Activated CD4-positive, alpha-beta T cell treated with anti-CD3 and anti-CD28 coated beads, Interleukin-2, amount 50 U/mL, for 1 hour (primary cell): ENCODE results near the gene CCDC188.

Experiments
- DNase-seq: peaks from one replicate; pipeline ENCODE4 v3.0.0-alpha.2; 2020

Gene CCDC188

DNA sequence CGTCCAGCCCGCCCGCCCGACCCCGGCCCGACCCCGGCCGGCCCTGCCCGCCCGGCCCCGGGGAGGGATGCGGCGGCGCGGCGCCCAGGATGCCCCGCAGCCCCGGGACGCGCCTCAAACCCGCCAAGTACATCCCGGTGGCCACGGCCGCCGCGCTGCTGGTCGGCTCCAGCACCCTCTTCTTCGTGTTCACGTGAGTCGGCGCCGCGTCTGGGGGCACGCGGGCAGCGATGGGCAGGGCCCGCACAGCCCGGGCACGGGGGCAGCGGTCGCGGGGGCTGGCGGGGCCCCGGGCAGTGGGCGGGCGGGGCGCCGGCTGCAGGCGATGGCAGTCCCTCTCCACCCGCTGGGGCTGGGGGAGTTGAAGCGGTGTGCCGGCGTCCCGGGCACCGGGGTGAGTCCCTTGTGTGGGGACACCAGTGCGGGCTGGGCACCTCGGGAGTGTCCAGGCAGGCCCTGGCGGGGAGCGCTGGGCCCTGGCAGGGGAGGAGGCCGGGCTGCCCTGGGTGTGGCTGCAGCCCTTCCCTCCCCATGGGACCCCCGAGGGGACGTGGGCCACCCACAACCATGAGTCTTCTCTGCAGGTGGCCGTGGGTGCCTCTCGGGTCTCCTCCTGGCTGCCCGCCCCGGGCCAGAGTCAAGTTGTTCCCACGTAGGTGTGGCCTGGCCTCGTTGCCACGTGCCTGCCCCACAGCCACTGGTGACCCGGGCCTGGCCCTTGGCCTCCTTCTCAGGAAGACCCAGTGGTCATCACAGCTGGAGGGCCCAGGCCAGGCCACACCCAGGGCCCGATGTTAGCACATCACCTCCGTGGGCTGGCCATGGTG, 18.8 kb downstream of the CCDC188 start:
- DNase-seq = no peak

GRCh38 chr22:20131597-20131858, 19.3 kb downstream of the CCDC188 start, which contains the start of gene ZDHHC8:
Gene ZDHHC8 (plus strand): TSS chr22:20131804. CDS start chr22:20131948, 144 bp downstream.
- peak; percentile 44 for DNase-seq

GRCh38 chr22:20130731-20131596, 19.9 kb downstream of the CCDC188 start:
- peak; percentile 79 for DNase-seq

- DNase-seq = no peak
Measured at GRCh38 chr22:20130319-20130718, 20.5 kb downstream of the CCDC188 start.

DNA sequence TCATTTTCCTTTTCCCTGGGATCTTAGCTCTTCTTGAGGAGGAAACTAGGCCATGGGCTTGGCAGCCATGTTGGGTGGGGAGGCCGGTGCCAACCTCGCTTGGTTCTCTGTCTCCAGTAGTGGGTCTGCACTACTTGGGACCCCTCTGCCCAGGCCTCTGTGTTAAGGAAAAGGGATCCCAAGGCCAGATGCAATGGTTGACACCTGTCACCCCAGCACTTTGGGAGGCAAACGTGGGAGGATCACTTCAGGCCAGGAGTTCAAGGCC, 21.2 kb downstream of the CCDC188 start:
- no peak for DNase-seq

GRCh38 chr22:20128902-20129746, 21.7 kb downstream of the CCDC188 start:
- DNase-seq = peak; percentile 59

DNA sequence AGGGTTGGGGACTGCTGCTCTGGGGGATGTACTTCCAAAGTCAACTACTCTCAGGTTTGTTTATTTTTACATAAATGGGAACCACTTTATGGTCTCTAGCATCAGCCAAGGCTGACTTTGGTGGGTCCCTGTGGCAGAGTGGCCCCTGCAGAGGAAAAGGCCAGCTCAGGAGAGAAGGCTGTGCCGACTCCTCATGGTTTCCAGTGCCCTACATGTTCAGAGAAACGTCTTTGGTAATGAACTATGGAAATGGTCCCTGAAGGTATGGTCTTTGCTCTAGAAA, 22.3 kb downstream of the CCDC188 start:
- no peak for DNase-seq

- no peak for DNase-seq
Measured at GRCh38 chr22:20127869-20128618, 22.8 kb downstream of the CCDC188 start.

DNA sequence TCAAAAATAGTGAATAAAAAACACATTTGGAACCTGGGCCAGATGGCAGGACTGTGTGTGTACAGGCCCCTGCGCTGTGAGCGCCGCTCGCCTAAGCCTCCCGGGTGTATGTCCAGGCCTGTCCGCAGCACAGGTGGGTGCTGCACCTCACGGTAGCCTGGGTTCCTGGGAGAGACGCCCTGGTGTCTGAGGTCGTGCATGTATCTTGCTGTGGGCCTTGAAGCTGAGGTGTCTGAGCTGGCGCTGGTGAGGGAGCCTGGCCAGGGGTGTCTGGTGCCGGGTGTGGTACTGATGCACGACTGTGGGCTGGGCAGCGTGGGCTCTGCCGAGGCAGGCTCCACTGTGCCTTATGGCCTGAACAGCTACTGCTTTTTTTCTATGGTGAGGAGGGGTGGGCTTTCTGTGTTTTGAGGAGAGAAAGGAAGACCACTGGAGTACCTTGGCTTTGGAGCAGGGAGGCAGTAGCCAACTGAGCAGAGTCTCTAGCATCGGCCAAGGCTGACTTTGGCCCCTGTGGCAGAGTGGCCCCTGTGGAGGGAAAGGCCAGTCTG, 23.5 kb downstream of the CCDC188 start:
- DNase-seq = no peak

- no peak for DNase-seq
Measured at GRCh38 chr22:20126284-20127029, 24.4 kb downstream of the CCDC188 start.

- DNase-seq = no peak
Measured at GRCh38 chr22:20125201-20126174, 25.4 kb downstream of the CCDC188 start.

- DNase-seq = no peak
Measured at GRCh38 chr22:20124083-20124787, 26.6 kb downstream of the CCDC188 start.

- no peak for DNase-seq
Measured at GRCh38 chr22:20123366-20124082, 27.3 kb downstream of the CCDC188 start.

- DNase-seq = no peak
Measured at GRCh38 chr22:20121856-20122415, 28.9 kb downstream of the CCDC188 start.

DNA sequence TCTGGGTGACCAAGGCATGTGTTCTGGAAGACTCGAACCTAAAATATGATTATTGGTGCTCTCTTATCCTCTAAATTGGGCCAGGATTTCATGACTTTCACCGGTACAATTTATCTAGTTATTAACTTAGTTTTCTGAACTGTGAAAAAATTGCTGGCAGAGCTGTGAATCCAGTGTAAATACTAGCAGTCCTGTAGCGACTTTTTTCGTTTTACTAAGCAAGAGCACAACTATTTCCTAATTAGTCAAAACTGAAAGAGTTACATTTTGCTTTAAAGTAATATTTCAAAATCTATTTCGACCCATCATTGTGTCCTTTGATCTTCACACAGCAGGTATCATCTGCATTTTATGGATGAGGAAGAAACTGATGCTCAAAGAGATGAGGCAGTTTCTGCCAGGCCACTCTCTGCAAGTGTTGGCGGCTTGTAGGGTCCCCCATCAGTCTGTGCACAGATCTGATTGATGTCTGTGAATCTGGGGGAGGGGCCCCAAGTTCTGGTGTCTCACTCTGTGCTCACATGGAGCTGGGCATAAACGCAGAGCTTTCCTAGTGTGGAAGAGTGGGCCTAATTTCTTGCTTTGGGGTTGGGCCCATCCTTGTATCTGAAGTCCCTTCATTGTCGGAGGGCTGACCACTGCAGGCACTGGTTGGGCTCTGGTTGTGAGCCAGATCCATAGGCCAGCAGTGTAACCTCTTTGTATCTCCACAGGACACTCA, 32.4 kb downstream of the CCDC188 start:
- no peak for DNase-seq

GRCh38 chr22:20117633-20118299, 33.1 kb downstream of the CCDC188 start:
- peak; percentile 56 for DNase-seq

GRCh38 chr22:20116951-20117632, 33.8 kb downstream of the CCDC188 start, which contains the start of gene TRMT2A:
Gene TRMT2A (minus strand): TSS chr22:20117226. CDS start chr22:20116906, 320 bp downstream.
- DNase-seq = peak; percentile 96
